Tibial nerve (tissue), 4 donors: Measurements from ENCODE around the gene SRSF10. TPM values are rescaled to one million over a fixed set of nuclear protein-coding genes. Genes with fewer than 3 reads are reported as not detected.
"Not testable (repeated sequence)": the region's sequence is repeated elsewhere in the genome, so short reads cannot be mapped to it uniquely, and the experiment has no call there.

Source experiments
- DNase-seq, 2 donors: peaks; one replicate each; pipeline ENCODE4 v3.0.0-alpha.2; 2019; ENCODE audit warnings: low spot score in 2 of 2
- H3K27ac ChIP-seq, 4 donors: fragments of 200-600 bp; sonication (generic) in 3 of 4; one replicate each; pipeline ENCODE4 v1.5.1; 2017 to 2019; ENCODE audit warnings: mild to moderate bottlenecking in 1 of 4
- H3K27me3 ChIP-seq, 2 donors: fragments of 200-600 bp; sonication (generic) in 1 of 2; one replicate each; pipeline versions ENCODE4 v1.5.1 to v1.6.0; 2017 to 2019
- H3K36me3 ChIP-seq, 3 donors: fragments of 200-600 bp; sonication (generic); one replicate each; pipeline ENCODE4 v1.5.1; 2018 to 2019
- H3K4me1 ChIP-seq, 4 donors: fragments of 200-600 bp; sonication (generic) in 3 of 4; one replicate each; pipeline ENCODE4 v1.5.1; 2017 to 2019
- H3K4me3 ChIP-seq, 4 donors: fragments of 200-600 bp; sonication (generic) in 3 of 4; one replicate each; pipeline ENCODE4 v1.5.1; 2017 to 2019; ENCODE audit warnings: mild to moderate bottlenecking in 1 of 4, moderate library complexity in 1 of 4
- H3K9me3 ChIP-seq, 4 donors: fragments of 200-600 bp; sonication (generic) in 3 of 4; one replicate each; pipeline ENCODE4 v1.5.1; 2017 to 2019
- EP300 ChIP-seq, 2 donors: sonication (generic); formaldehyde crosslinking; IDR thresholded peaks; one replicate each; pipeline ENCODE4 v1.6.1; 2017; ENCODE audit warnings: antibody characterized with exemption in 2 of 2, mild to moderate bottlenecking in 1 of 2
- POLR2A ChIP-seq, 2 donors: fragments of 450-650 bp; IDR thresholded peaks; one replicate each; pipeline ENCODE4 v1.6.1; 2017; ENCODE audit warnings: antibody characterized with exemption in 2 of 2, mild to moderate bottlenecking in 2 of 2, moderate library complexity in 2 of 2
- WGBS, 2 donors: methylation state at CpG; one replicate each; pipeline ENCODE4 v1.1.5; 2018; 5-methylcytosine and 5-hydroxymethylcytosine counted together
- total RNA-seq, 4 donors: library from RNA; depleted of rRNA; stranded (reverse); fragments of >200 nt; gene quantifications; one replicate each; pipeline ENCODE4 v1.1.0, GENCODE V29; 2016
- TF ChIP-seq, protein P1 (sequence below), 5 experiments: fragments of 200-600 bp in 3 of 5; fragments of 450-650 bp in 2 of 5; sonication (generic) in 3 of 5; IDR thresholded peaks; one replicate each; pipeline ENCODE4 v1.5.1; 2016 to 2019; ENCODE audit warnings: antibody characterized with exemption in 5 of 5, mild to moderate bottlenecking in 3 of 5, moderate library complexity in 2 of 5

The SRSF10 gene
- total RNA-seq, 4 donors from 2014 or later: 58.6 to 113 (median 89.9) TPM

- DNase-seq: no peak
- Histone ChIP-seq H3K27ac (peak overlapping the region; percentile 68 to 95 (median 86)), H3K27me3 (no peaks in the 10 kb centered on the region), H3K4me3 (no peak overlapping the region), H3K36me3 (no peaks in the 10 kb centered on the region), H3K4me1 (peaks cover 0 to 71% (median 39%) of the 10 kb centered on the region in 4 donors), H3K9me3 (no peaks in the 10 kb centered on the region)
- WGBS, 2 donors: 78 to 81% methylated on average over 3 of the region's 3 CpGs
- TF ChIP-seq, protein P1, sequence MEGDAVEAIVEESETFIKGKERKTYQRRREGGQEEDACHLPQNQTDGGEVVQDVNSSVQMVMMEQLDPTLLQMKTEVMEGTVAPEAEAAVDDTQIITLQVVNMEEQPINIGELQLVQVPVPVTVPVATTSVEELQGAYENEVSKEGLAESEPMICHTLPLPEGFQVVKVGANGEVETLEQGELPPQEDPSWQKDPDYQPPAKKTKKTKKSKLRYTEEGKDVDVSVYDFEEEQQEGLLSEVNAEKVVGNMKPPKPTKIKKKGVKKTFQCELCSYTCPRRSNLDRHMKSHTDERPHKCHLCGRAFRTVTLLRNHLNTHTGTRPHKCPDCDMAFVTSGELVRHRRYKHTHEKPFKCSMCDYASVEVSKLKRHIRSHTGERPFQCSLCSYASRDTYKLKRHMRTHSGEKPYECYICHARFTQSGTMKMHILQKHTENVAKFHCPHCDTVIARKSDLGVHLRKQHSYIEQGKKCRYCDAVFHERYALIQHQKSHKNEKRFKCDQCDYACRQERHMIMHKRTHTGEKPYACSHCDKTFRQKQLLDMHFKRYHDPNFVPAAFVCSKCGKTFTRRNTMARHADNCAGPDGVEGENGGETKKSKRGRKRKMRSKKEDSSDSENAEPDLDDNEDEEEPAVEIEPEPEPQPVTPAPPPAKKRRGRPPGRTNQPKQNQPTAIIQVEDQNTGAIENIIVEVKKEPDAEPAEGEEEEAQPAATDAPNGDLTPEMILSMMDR (IDR thresholded peaks at IDR 0.05): no peak
- TF ChIP-seq EP300 (IDR thresholded peaks at IDR 0.05) (no peak), POLR2A (IDR thresholded peaks at IDR 0.05) (no peak)
These were observed 40.3 kb upstream of the SRSF10 start for GRCh38 chr1:24020470-24020869.

- H3K4me3 ChIP-seq: no peak overlapping the region
- peaks cover 0 to 71% (median 41%) of the 10 kb centered on the region in 4 donors for H3K4me1 ChIP-seq
- peak overlapping the region; percentile 83 to 95 (median 86) for H3K27ac ChIP-seq
- H3K9me3 ChIP-seq: no peaks in the 10 kb centered on the region
- TF ChIP-seq EP300 (IDR thresholded peaks at IDR 0.05) (peak in 1 of 2 donors; percentile 53), POLR2A (IDR thresholded peaks at IDR 0.05) (no peak)
- TF ChIP-seq, protein P1 (IDR thresholded peaks at IDR 0.05): no peak
- peak in 1 of 2 donors; percentile 50 for DNase-seq
- H3K27me3 ChIP-seq: no peaks in the 10 kb centered on the region
- H3K36me3 ChIP-seq: no peaks in the 10 kb centered on the region
- WGBS, 2 donors: 42 to 50% methylated on average over 5 of the region's 5 CpGs
These were observed 39.9 kb upstream of the SRSF10 start for GRCh38 chr1:24020025-24020424.

DNA sequence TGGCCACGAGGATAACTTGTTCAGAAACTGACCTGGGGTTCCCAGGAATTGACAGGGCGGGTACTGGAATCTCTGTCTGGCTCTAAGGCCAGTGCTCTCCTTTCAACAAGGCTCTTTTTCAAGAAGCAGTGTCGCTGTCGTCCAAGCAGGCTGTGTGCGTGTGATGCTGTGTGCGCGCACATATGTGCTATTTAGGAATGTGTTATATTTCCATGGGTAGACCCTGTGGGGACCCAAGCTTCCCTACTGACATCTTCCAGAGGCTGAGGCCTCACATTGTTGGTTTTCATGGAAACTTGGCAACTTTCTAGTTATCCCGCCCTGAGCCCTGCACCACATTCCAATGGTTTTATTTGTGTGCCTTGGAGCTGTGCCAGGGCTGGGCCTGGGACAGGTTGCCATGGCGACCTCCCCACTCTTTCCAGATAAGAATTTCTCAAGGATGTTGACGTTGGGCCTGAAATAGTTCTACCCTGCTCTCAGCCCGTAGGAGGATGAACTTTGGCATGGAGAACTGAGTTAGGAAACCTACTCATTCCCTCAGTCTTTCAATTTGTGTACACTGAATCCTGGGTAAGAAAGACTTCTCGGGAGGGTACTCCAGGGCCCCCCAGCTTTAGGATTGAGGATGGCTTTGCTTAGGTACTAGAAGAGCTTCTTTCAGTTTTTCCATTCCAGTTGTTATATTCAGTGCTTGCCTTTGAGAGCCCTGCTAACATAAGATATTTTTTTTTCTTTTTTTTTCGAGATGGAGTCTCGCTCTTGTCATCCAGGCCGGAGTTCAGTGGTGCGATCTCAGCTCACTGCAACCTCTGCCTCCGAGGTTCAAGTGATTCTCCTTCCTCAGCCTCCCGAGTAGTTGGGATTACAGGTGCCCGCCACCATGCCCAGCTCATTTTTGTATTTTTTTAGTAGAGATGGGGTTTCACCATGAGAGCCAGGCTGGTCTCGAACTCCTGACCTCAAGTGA is 38.8 kb upstream of the SRSF10 start:
- H3K4me3 ChIP-seq: peak overlapping the region in 1 of 4 donors; percentile 22
- H3K4me1 ChIP-seq: peaks cover 0 to 71% (median 41%) of the 10 kb centered on the region in 4 donors
- TF ChIP-seq, protein P1 (IDR thresholded peaks at IDR 0.05): no peak
- TF ChIP-seq POLR2A (IDR thresholded peaks at IDR 0.05) (peak in 1 of 2 donors; percentile 10), EP300 (IDR thresholded peaks at IDR 0.05) (peak; percentile 96 to 97)
- H3K9me3 ChIP-seq: no peaks in the 10 kb centered on the region
- 23 to 24% methylated on average over 20 of the region's 20 CpGs for WGBS, 2 donors
- H3K36me3 ChIP-seq: no peaks in the 10 kb centered on the region
- peak overlapping the region; percentile 83 to 95 (median 86) for H3K27ac ChIP-seq
- DNase-seq: peak; percentile 99 to 100
- H3K27me3 ChIP-seq: no peaks in the 10 kb centered on the region

- TF ChIP-seq, protein P1 (IDR thresholded peaks at IDR 0.05): no peak
- TF ChIP-seq EP300 (IDR thresholded peaks at IDR 0.05): peak; percentile 84 to 87
- 47 to 52% methylated on average over 6 of the region's 6 CpGs for WGBS, 2 donors
- Histone ChIP-seq H3K4me1 (peaks cover 0 to 48% (median 27%) of the 10 kb centered on the region in 4 donors), H3K4me3 (no peak overlapping the region), H3K9me3 (no peaks in the 10 kb centered on the region), H3K27ac (peak overlapping the region; percentile 3 to 95 (median 46)), H3K27me3 (no peaks in the 10 kb centered on the region), H3K36me3 (no peaks in the 10 kb centered on the region)
- DNase-seq: peak in 1 of 2 donors; percentile 36
These were observed 35.4 kb upstream of the SRSF10 start for GRCh38 chr1:24015221-24016210.

DNA sequence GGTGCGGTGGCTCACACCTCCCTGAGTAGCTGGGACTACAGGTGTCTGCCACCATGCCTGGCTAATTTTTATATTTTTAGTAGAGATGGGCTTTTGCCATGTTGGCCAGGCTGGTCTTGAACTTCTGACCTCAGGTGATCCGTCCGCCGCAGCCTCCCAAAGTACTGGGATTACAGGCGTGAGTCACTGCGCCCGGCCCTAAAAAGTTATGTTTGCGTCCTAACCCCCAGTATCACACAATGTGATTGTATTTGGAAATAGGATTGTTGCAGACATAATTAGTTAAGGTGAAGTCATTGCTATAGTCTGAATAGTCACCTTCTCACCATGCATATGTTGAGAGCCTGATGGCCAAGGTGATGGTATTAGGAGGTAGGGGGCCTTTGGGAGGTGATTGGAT is 32.8 kb upstream of the SRSF10 start:
- DNase-seq, H3K27ac ChIP-seq: not testable (repeated sequence)

More for the DNA sequence above, 32.8 kb upstream of the SRSF10 start:
- H3K27me3 ChIP-seq, H3K9me3 ChIP-seq, H3K36me3 ChIP-seq, H3K4me3 ChIP-seq: not testable (repeated sequence)
- H3K4me1 ChIP-seq: peaks cover 0 to 44% (median 5%) of the 10 kb centered on the region in 4 donors
- WGBS, 2 donors: 92% methylated on average over 8 of the region's 8 CpGs
